Bronchial epithelial cell (primary cell): Measurements from ENCODE around the gene TLE3. TPM values are rescaled to one million over a fixed set of nuclear protein-coding genes. Genes with fewer than 3 reads are reported as not detected.
"Not testable (repeated sequence)": the region's sequence is repeated elsewhere in the genome, so short reads cannot be mapped to it uniquely, and the experiment has no call there.

Source experiments
- DNase-seq: peaks from one replicate; pipeline ENCODE4 v3.0.0-alpha.2; 2010; ENCODE audit warnings: low read depth
- FAIRE-seq: peaks from 2 replicates; lab custom pipeline; 2011; peaks lifted over from hg19 to GRCh38; lab: Jason Lieb, UNC
- H3K27me3 ChIP-seq: 2 replicates; pipeline ENCODE4 v1.5.1; 2011; ENCODE audit warnings: low read length; ENCODE audit not compliant: control insufficient read depth, insufficient read depth
- H3K36me3 ChIP-seq: 2 replicates; pipeline ENCODE4 v1.5.1; 2011; ENCODE audit warnings: low read length; ENCODE audit not compliant: control insufficient read depth, insufficient read depth
- H3K4me3 ChIP-seq: 2 replicates; pipeline ENCODE4 v1.5.1; 2011; ENCODE audit warnings: mild to moderate bottlenecking, low read depth, low read length, control low read depth
- total RNA-seq: library from RNA; depleted of rRNA; stranded (reverse); fragments of >200 nt; gene quantifications from 2 replicates; pipeline ENCODE4 v1.2.1, GENCODE V29; 2014
- TF ChIP-seq, protein P1 (sequence below): IDR thresholded peaks from 2 replicates; pipeline ENCODE4 v1.5.1; 2011; ENCODE audit warnings: mild to moderate bottlenecking, moderate library complexity, low read length, control low read depth, inconsistent platforms; ENCODE audit not compliant: insufficient read depth, severe bottlenecking

Gene TLE3
- total RNA-seq, 1 donor from 2014 or later, result 19.2 TPM

DNA sequence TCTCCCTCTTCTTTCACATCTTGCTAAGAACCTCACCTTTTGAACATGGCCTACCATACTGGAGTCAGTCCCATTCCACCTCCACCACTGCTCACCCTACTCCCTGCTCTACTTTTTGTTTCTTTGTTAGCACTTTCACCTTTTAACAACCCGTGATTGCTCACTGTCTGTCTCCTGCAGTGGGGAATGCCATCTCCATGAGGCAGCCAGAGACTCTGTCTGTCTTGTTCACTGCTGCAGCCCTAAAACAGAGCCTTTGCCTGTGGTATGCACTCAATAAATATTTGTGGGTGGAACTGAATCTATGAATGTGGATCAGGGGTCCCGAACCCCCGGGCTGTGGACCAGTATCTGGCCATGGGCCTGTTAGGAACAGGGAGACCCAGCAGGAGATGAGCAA is 16.5 kb upstream of the TLE3 start:
- TF ChIP-seq, protein P1, sequence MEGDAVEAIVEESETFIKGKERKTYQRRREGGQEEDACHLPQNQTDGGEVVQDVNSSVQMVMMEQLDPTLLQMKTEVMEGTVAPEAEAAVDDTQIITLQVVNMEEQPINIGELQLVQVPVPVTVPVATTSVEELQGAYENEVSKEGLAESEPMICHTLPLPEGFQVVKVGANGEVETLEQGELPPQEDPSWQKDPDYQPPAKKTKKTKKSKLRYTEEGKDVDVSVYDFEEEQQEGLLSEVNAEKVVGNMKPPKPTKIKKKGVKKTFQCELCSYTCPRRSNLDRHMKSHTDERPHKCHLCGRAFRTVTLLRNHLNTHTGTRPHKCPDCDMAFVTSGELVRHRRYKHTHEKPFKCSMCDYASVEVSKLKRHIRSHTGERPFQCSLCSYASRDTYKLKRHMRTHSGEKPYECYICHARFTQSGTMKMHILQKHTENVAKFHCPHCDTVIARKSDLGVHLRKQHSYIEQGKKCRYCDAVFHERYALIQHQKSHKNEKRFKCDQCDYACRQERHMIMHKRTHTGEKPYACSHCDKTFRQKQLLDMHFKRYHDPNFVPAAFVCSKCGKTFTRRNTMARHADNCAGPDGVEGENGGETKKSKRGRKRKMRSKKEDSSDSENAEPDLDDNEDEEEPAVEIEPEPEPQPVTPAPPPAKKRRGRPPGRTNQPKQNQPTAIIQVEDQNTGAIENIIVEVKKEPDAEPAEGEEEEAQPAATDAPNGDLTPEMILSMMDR, result no peak
- no peak for FAIRE-seq
- Histone ChIP-seq H3K27me3 (peaks cover 12% of the 10 kb centered on the region), H3K4me3 (no peak overlapping the region), H3K36me3 (no peaks in the 10 kb centered on the region)
- DNase-seq, result no peak

DNA sequence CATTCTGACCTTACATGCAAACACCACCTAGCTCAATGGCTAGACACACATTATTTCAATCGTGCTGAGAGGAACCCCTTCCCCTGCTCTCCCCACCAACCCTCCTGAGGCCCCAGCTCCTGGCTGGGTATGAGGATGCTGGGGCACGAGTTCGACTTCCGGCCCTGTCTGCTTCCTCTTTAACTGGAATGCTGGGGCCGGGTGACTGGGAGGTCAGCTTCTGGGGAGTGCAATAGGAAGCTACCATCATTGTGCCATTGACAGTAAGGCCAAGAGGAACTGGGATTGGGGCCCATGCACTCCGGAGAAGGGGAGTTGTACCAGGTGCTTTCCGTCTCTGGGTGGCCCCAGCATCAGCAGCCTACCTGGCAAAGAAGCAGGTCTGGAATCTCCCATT is 15.6 kb upstream of the TLE3 start:
- DNase-seq (no peak), FAIRE-seq (no peak)
- H3K36me3 ChIP-seq, result no peaks in the 10 kb centered on the region
- H3K4me3 ChIP-seq, result no peak overlapping the region
- H3K27me3 ChIP-seq, result peaks cover 13% of the 10 kb centered on the region
- TF ChIP-seq, protein P1, result no peak

DNA sequence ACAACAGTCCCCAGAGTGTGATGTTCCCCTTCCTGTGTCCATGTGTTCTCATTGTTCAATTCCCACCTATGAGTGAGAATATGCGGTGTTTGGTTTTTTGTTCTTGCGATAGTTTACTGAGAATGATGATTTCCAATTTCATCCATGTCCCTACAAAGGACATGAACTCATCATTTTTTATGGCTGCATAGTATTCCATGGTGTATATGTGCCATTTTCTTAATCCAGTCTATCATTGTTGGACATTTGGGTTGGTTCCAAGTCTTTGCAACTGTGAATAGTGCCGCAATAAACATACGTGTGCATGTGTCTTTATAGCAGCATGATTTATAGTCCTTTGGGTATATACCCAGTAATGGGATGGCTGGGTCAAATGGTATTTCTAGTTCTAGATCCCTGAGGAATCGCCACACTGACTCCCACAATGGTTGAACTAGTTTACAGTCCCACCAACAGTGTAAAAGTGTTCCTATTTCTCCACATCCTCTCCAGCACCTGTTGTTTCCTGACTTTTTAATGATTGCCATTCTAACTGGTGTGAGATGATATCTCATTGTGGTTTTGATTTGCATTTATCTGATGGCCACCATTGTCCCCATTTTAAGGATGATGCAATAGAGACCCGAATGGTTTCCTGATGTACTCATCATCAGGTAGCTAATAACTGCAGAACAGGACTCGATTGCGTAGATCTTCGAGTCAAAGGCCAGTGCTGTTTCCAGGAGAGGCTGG is 15.0 kb upstream of the TLE3 start:
- peaks cover 13% of the 10 kb centered on the region for H3K27me3 ChIP-seq
- H3K36me3 ChIP-seq, FAIRE-seq, H3K4me3 ChIP-seq, DNase-seq: not testable (repeated sequence)

DNA sequence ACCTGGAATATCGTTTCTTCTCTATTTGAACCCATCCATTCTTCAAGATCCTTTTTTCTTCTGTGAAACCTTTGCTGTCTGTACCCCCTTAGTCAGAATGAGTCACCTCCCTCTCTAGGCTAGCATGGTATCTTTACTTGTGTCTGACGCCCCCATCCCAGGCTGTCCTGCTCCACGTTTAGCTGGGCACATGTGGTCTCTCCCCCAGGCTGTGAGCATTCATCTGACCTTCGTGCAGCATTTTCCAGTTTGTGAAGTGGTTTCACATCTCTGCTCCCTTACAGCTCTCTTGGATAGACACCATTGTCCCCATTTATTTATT is 14.3 kb upstream of the TLE3 start:
- TF ChIP-seq, protein P1, result no peak
- H3K4me3 ChIP-seq, result no peak overlapping the region
- H3K27me3 ChIP-seq, result peaks cover 15% of the 10 kb centered on the region
- FAIRE-seq (no peak), DNase-seq (no peak)
- H3K36me3 ChIP-seq, result no peaks in the 10 kb centered on the region

DNA sequence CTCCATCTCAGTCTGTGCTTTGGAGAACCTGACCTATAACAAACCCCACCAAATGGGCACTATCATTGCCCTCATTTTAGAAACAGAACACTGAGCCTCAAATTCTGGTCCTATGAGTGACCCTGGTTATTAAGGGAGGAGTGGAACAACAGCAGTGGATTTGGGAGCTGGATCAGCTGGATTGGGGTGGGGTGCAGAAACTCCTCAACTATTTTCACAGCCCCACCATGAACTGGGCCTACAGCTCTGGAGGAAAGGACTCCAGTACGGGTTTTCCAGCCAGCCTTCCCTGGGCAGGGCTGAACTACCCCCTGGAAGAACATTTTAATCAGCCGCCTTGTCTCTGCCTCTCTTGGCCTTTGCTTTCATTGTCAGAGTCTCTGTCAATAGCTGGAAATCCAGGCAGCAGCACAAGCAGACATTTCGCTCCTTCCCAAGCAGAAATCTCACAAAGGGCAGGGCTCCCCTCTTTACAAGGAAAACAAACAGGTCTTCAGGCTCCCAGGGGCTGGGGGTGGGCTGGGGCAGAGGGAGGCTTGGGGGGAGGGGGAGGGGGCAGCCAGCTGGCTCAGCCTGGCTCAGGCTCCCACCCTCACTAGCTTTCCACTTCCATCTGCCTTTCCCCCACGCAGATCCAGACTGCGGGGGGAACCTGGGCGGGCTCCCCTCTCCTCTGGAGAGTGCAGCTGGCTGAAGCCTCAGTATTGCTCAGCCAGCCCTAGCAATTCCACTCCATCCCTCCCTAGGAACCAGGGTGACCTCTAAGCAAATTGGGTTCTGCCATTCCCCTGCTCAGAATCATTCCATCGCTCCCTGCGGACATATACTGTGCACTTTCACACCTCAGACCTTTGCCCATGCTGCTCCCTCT is 13.7 kb upstream of the TLE3 start:
- Histone ChIP-seq H3K4me3 (no peak overlapping the region), H3K27me3 (peaks cover 10% of the 10 kb centered on the region), H3K36me3 (no peaks in the 10 kb centered on the region)
- TF ChIP-seq, protein P1, result no peak
- no peak for FAIRE-seq
- no peak for DNase-seq

DNA sequence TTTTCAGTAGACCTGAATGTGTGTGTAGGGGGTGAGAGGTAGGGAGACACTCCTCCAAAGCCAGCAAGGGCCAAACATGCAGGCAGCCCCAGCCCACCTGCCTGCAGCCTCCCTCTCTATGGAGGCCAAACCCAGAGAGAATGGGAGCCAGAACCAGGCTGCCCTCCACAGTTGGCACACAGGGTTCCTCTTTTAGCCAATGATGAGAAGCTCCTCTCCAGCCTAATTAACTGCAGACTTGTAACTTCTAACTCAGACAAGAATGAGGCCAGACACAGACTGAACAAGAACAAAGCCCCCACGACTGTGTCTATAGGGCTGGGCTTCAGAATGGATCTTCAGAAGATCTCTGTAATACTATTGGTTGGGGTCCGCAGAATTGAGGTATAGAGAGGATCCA is 12.3 kb upstream of the TLE3 start:
- DNase-seq (no peak), FAIRE-seq (no peak)
- Histone ChIP-seq H3K36me3 (no peaks in the 10 kb centered on the region), H3K4me3 (no peak overlapping the region), H3K27me3 (peaks cover 12% of the 10 kb centered on the region)
- TF ChIP-seq, protein P1, result no peak
